PC-3 (cell line): Measurements from ENCODE around the gene FSD1. TPM values are rescaled to one million over a fixed set of nuclear protein-coding genes. Genes with fewer than 3 reads are reported as not detected.

Source experiments
- ATAC-seq: fragments of 200-7000 bp; cut with Tn5 transposase; 2 replicates; pipeline ENCODE4 v1.9.1; 2020; ENCODE audit warnings: mild to moderate bottlenecking, moderate library complexity
- BruUV-seq: library from RNA; stranded (reverse); fragments of 400-500 nt; replicated peaks from 2 replicates; lab custom pipeline; 2021; lab: Mats Ljungman, UMichigan
- CTCF ChIA-PET: fragments of 300-600 bp; sonication (Branson Sonifier 250); formaldehyde crosslinking; loops from one replicate; lab custom pipeline; 2022; ENCODE audit warnings: antibody characterized with exemption; lab: Charles Lee
- POLR2A ChIA-PET: fragments of 300-600 bp; sonication (Branson Sonifier 250); formaldehyde crosslinking; loops from one replicate; lab custom pipeline; 2022; ENCODE audit warnings: antibody characterized with exemption; ENCODE audit not compliant: unreplicated experiment; lab: Charles Lee
- DNase-seq: peaks from one replicate; pipeline ENCODE4 v3.0.0-alpha.2; 2015
- H2AFZ ChIP-seq: fragments of 300-600 bp; sonication (generic); 2 replicates; pipeline ENCODE4 v1.6.0; 2016; ENCODE audit warnings: antibody characterized with exemption, low read length
- H3F3A ChIP-seq: fragments of 300-600 bp; sonication (generic); one replicate; pipeline ENCODE4 v1.6.0; 2017; ENCODE audit warnings: antibody characterized with exemption, low read length, control low read depth, mild to moderate bottlenecking; ENCODE audit not compliant: unreplicated experiment
- H3K27ac ChIP-seq: fragments of 300-600 bp; sonication (generic); 2 replicates; pipeline ENCODE4 v1.5.1; 2016; ENCODE audit warnings: mild to moderate bottlenecking, low read length
- H3K27me3 ChIP-seq: fragments of 300-600 bp; sonication (generic); 2 replicates; pipeline ENCODE4 v1.6.1; 2016; ENCODE audit warnings: low read length, mixed read lengths
- H3K36me3 ChIP-seq: fragments of 300-600 bp; sonication (generic); 2 replicates; pipeline ENCODE4 v1.6.1; 2016; ENCODE audit warnings: low read depth, mixed run types, low read length, mixed read lengths
- H3K4me1 ChIP-seq: fragments of 300-600 bp; sonication (generic); 2 replicates; pipeline ENCODE4 v1.5.1; 2016; ENCODE audit warnings: low read length; ENCODE audit not compliant: insufficient read depth
- H3K4me2 ChIP-seq: fragments of 300-600 bp; sonication (generic); 2 replicates; pipeline ENCODE4 v1.6.0; 2016; ENCODE audit warnings: low read length
- H3K4me3 ChIP-seq: fragments of 300-600 bp; sonication (generic); 2 replicates; pipeline ENCODE4 v1.5.1; 2016; ENCODE audit warnings: mild to moderate bottlenecking, low read length, mixed read lengths
- H3K79me2 ChIP-seq: fragments of 300-600 bp; sonication (generic); 2 replicates; pipeline ENCODE4 v1.6.1; 2017; ENCODE audit warnings: low read length, mixed read lengths
- H3K9ac ChIP-seq: fragments of 300-600 bp; sonication (generic); 2 replicates; pipeline ENCODE4 v1.6.0; 2016; ENCODE audit warnings: mild to moderate bottlenecking, low read length
- H3K9me2 ChIP-seq: fragments of 300-600 bp; sonication (generic); replicated peaks from 2 replicates; pipeline ENCODE4 v1.6.1; 2016; ENCODE audit warnings: mixed run types, low read length, mixed read lengths
- H3K9me3 ChIP-seq: fragments of 300-600 bp; sonication (generic); 2 replicates; pipeline ENCODE4 v1.6.1; 2016; ENCODE audit warnings: low read length, mixed read lengths
- H4K20me1 ChIP-seq: fragments of 300-600 bp; sonication (generic); 2 replicates; pipeline ENCODE4 v1.6.1; 2016; ENCODE audit warnings: low read length, mixed read lengths
- EZH2 ChIP-seq: fragments of 300-600 bp; sonication (generic); IDR thresholded peaks from one replicate; pipeline ENCODE4 v1.6.1; 2017; ENCODE audit warnings: antibody characterized with exemption, mild to moderate bottlenecking, low read length; ENCODE audit not compliant: unreplicated experiment
- EZH2phosphoT487 ChIP-seq: fragments of 300-600 bp; sonication (generic); IDR thresholded peaks from 2 replicates; pipeline ENCODE4 v1.6.1; 2018; ENCODE audit warnings: mild to moderate bottlenecking, antibody characterized with exemption, low read length, borderline replicate concordance
- intact Hi-C: fragments of 100-400 bp; cut with micrococcal nuclease; formaldehyde crosslinking; loops from 2 replicates; pipeline ENCODE4 v1.9.0; 2023
- total RNA-seq: library from RNA; depleted of rRNA; stranded (reverse); fragments of >200 nt; gene quantifications from 2 replicates; pipeline ENCODE4 v1.2.3, GENCODE V29; 2014
- TF ChIP-seq, protein P1 (sequence below): fragments of 300-600 bp; sonication (generic); conservative IDR thresholded peaks from 2 replicates; pipeline ENCODE4 v1.5.1; 2017; ENCODE audit warnings: antibody characterized with exemption, low read depth, mild to moderate bottlenecking, low read length

The FSD1 gene
- total RNA-seq, 1 experiment from 2014 or later, result 8.7 TPM

DNA sequence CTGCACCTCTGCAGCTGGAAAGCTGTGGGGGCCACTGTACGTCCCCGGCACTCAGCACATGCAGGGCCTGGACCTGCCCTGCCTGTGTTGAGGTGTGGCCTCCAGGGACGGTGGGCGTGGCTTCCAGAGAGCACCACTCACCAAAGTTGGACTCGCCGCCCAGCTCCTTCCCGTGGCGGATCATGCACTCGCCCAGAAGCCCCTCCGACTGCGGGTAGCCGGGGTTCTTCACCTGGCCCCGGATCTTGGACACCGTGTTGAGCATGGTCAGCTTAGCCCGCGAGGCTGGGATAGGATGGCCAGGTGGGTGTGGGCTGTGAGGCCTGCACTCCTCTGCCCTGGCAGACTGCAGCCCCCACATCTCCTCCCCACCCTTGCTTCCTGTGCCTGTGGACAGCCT, 60.9 kb downstream of the FSD1 start:
- no TSS peak for BruUV-seq
- Histone ChIP-seq H3K4me3 (no peak overlapping the region), H4K20me1 (no peaks in the 10 kb centered on the region), H3K27ac (no peak overlapping the region), H3K9me2 (no peaks in the 10 kb centered on the region), H2AFZ (no peak overlapping the region), H3K9ac (no peak overlapping the region), H3K4me1 (no peaks in the 10 kb centered on the region), H3F3A (no peaks in the 10 kb centered on the region), H3K36me3 (peaks cover 3% of the 10 kb centered on the region; the same call in 1 of the 2 replicates), H3K79me2 (peaks cover 14% of the 10 kb centered on the region), H3K27me3 (no peaks in the 10 kb centered on the region), H3K4me2 (no peak overlapping the region), H3K9me3 (no peaks in the 10 kb centered on the region)
- ChIA-PET POLR2A (no interaction called here), CTCF (no interaction called here)
- ATAC-seq, result no peak
- no peak for TF ChIP-seq EZH2phosphoT487
- TF ChIP-seq, protein P1, sequence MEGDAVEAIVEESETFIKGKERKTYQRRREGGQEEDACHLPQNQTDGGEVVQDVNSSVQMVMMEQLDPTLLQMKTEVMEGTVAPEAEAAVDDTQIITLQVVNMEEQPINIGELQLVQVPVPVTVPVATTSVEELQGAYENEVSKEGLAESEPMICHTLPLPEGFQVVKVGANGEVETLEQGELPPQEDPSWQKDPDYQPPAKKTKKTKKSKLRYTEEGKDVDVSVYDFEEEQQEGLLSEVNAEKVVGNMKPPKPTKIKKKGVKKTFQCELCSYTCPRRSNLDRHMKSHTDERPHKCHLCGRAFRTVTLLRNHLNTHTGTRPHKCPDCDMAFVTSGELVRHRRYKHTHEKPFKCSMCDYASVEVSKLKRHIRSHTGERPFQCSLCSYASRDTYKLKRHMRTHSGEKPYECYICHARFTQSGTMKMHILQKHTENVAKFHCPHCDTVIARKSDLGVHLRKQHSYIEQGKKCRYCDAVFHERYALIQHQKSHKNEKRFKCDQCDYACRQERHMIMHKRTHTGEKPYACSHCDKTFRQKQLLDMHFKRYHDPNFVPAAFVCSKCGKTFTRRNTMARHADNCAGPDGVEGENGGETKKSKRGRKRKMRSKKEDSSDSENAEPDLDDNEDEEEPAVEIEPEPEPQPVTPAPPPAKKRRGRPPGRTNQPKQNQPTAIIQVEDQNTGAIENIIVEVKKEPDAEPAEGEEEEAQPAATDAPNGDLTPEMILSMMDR, result no peak
- no peak for TF ChIP-seq EZH2
- intact Hi-C loops, result no loop called here
- no peak for DNase-seq

GRCh38 chr19:4365791-4366665, 61.6 kb downstream of the FSD1 start:
- Histone ChIP-seq H3F3A (no peaks in the 10 kb centered on the region), H3K36me3 (peaks cover 3% of the 10 kb centered on the region; the same call in 1 of the 2 replicates), H3K9me3 (no peaks in the 10 kb centered on the region), H3K79me2 (peaks cover 20% of the 10 kb centered on the region), H3K4me3 (no peak overlapping the region), H3K9ac (no peak overlapping the region), H3K4me1 (no peaks in the 10 kb centered on the region), H3K27me3 (no peaks in the 10 kb centered on the region), H3K27ac (no peak overlapping the region), H3K4me2 (no peak overlapping the region), H3K9me2 (no peaks in the 10 kb centered on the region), H4K20me1 (no peaks in the 10 kb centered on the region), H2AFZ (no peak overlapping the region)
- intact Hi-C loops, result no loop called here
- no TSS peak for BruUV-seq
- ATAC-seq (no peak), DNase-seq (no peak)
- POLR2A ChIA-PET, result no interaction called here
- TF ChIP-seq, protein P1, result no peak
- TF ChIP-seq EZH2phosphoT487 (no peak), EZH2 (no peak)
- CTCF ChIA-PET, result interaction anchor here (0.5 kb wide), 1 partner anchor 606 kb away, joined by 6 read pairs; no protein-coding TSS in a partner anchor
